Gastroesophageal sphincter (tissue), 4 donors: ENCODE results near the gene RNF114. TPM values are rescaled to one million over a fixed set of nuclear protein-coding genes. Genes with fewer than 3 reads are reported as not detected.
A peak's percentile ranks its signal among the peaks of the same experiment; 100 is the strongest.

ENCODE experiments used
- ATAC-seq: fragments of 150-250 bp; one replicate; pipeline ENCODE4 v1.9.1; 2016; ENCODE audit warnings: mild to moderate bottlenecking, moderate library complexity
- H3K27ac ChIP-seq, 4 donors: fragments of 200-600 bp; sonication (generic) in 3 of 4; 1 replicate in 3 of 4; 2 replicates in 1 of 4; pipeline ENCODE4 v1.5.1; 2016 to 2019
- H3K27me3 ChIP-seq: fragments of 200-600 bp; sonication (generic); one replicate; pipeline ENCODE4 v1.5.1; 2019
- H3K36me3 ChIP-seq, 2 donors: fragments of 200-600 bp; sonication (generic); one replicate each; pipeline ENCODE4 v1.5.1; 2019; ENCODE audit warnings: control low read depth in 1 of 2
- H3K4me1 ChIP-seq, 3 donors: fragments of 200-600 bp; sonication (generic); 1 replicate in 2 of 3; 2 replicates in 1 of 3; pipeline ENCODE4 v1.5.1; 2016 to 2019; ENCODE audit warnings: control low read depth in 2 of 3
- H3K4me3 ChIP-seq, 2 donors: fragments of 200-600 bp; sonication (generic); one replicate each; pipeline ENCODE4 v1.5.1; 2019; ENCODE audit warnings: mild to moderate bottlenecking in 1 of 2, moderate library complexity in 1 of 2
- H3K9me3 ChIP-seq, 3 donors: fragments of 200-600 bp; sonication (generic); one replicate each; pipeline ENCODE4 v1.5.1; 2017 to 2019; ENCODE audit warnings: control low read depth in 2 of 3
- EP300 ChIP-seq: sonication (generic); formaldehyde crosslinking; IDR thresholded peaks from one replicate; pipeline ENCODE4 v1.6.1; 2017; ENCODE audit warnings: antibody characterized with exemption, mild to moderate bottlenecking
- POLR2A ChIP-seq, 2 donors: fragments of 450-650 bp; IDR thresholded peaks; one replicate each; pipeline ENCODE4 v1.6.1; 2017; ENCODE audit warnings: antibody characterized with exemption in 2 of 2, mild to moderate bottlenecking in 2 of 2, moderate library complexity in 1 of 2
- POLR2AphosphoS5 ChIP-seq: sonication (generic); formaldehyde crosslinking; IDR thresholded peaks from one replicate; pipeline ENCODE4 v1.6.1; 2017; ENCODE audit warnings: antibody characterized with exemption
- WGBS, 2 donors: methylation state at CpG; one replicate each; pipeline ENCODE4 v1.1.5; 2018; ENCODE audit warnings: low coverage in 1 of 2; 5-methylcytosine and 5-hydroxymethylcytosine counted together
- total RNA-seq, 4 donors: library from RNA; depleted of rRNA; stranded (reverse); fragments of >200 nt; gene quantifications; one replicate each; pipeline ENCODE4 v1.1.0, GENCODE V29; 2016
- TF ChIP-seq, protein P1 (sequence below), 4 experiments: fragments of 200-600 bp in 2 of 4; fragments of 450-650 bp in 2 of 4; sonication (generic) in 1 of 4; IDR thresholded peaks; one replicate each; pipeline ENCODE4 v1.5.1; 2017 to 2019; ENCODE audit warnings: antibody characterized with exemption in 4 of 4, mild to moderate bottlenecking in 2 of 4, moderate library complexity in 2 of 4

The RNF114 gene
- total RNA-seq, 4 donors from 2014 or later, result 80.3 to 109 (median 101) TPM

DNA sequence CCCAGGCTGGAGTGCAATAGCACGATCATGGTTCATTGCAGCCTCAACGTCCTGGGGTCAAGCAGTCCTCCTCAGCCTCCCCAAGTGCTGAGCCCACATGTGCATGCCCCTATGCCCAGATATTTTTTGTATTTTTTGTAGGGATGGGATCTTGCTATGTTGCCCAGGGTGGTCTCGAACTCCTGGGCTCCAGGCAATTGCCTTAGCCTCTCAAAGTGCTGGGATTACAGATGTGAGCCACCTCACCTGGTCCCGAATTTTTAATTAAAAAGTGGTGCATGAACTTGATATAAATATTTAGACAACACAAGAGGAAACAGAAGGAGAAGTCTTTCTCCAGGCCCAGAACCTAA lies 7.1 kb upstream of the RNF114 start:
- ATAC-seq, result no peak
- H3K27me3 ChIP-seq, result no peaks in the 10 kb centered on the region
- TF ChIP-seq POLR2A (IDR thresholded peaks at IDR 0.05) (no peak), EP300 (no peak), POLR2AphosphoS5 (no peak)
- TF ChIP-seq, protein P1, sequence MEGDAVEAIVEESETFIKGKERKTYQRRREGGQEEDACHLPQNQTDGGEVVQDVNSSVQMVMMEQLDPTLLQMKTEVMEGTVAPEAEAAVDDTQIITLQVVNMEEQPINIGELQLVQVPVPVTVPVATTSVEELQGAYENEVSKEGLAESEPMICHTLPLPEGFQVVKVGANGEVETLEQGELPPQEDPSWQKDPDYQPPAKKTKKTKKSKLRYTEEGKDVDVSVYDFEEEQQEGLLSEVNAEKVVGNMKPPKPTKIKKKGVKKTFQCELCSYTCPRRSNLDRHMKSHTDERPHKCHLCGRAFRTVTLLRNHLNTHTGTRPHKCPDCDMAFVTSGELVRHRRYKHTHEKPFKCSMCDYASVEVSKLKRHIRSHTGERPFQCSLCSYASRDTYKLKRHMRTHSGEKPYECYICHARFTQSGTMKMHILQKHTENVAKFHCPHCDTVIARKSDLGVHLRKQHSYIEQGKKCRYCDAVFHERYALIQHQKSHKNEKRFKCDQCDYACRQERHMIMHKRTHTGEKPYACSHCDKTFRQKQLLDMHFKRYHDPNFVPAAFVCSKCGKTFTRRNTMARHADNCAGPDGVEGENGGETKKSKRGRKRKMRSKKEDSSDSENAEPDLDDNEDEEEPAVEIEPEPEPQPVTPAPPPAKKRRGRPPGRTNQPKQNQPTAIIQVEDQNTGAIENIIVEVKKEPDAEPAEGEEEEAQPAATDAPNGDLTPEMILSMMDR (IDR thresholded peaks at IDR 0.05), result no peak
- whole genome bisulfite sequencing, 2 donors, result 0 to 22% methylated on average over 2 to 3 of the region's 4 CpGs
- H3K27ac ChIP-seq, result peak overlapping the region in 1 of 4 donors; percentile 67
- H3K9me3 ChIP-seq, result no peaks in the 10 kb centered on the region
- H3K36me3 ChIP-seq, result no peaks in the 10 kb centered on the region
- H3K4me3 ChIP-seq, result no peak overlapping the region
- H3K4me1 ChIP-seq, result peaks cover 0 to 12% (median 0%) of the 10 kb centered on the region in 3 donors

DNA sequence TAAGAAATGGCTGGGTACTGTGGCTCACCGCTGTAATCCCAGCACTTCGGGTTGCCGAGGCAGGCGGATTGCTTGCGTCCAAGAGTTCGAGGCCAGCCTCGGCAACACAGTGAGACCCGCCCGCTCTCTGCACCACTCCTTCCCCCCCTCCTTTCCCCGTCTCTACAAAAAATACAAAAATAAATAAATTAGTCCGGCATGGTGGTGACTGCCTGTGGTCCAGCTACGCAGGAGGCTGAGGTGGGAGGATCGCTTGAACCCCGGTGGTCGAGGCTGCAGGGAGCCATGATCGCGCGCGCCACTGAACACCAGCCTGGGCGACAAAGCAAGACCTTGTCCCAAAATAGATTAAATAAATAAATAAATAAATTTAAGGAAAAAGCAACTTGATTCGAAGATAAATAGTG lies 448 bp upstream of the RNF114 start:
- Histone ChIP-seq H3K36me3 (peaks cover 0 to 12% of the 10 kb centered on the region in 2 donors), H3K4me1 (peaks cover 0 to 43% (median 21%) of the 10 kb centered on the region in 3 donors), H3K27me3 (no peaks in the 10 kb centered on the region), H3K27ac (peak overlapping the region in 3 of 4 donors; percentile 93 to 97 (median 95)), H3K4me3 (peak overlapping the region; percentile 84 to 98), H3K9me3 (no peaks in the 10 kb centered on the region)
- ATAC-seq, result peak; percentile 19
- TF ChIP-seq, protein P1 (IDR thresholded peaks at IDR 0.05), result no peak
- TF ChIP-seq EP300, result no peak
- TF ChIP-seq POLR2AphosphoS5, result no peak
- no peak for TF ChIP-seq POLR2A (IDR thresholded peaks at IDR 0.05)
- WGBS, 2 donors, result 28 to 32% methylated on average over 8 to 20 of the region's 21 CpGs

DNA sequence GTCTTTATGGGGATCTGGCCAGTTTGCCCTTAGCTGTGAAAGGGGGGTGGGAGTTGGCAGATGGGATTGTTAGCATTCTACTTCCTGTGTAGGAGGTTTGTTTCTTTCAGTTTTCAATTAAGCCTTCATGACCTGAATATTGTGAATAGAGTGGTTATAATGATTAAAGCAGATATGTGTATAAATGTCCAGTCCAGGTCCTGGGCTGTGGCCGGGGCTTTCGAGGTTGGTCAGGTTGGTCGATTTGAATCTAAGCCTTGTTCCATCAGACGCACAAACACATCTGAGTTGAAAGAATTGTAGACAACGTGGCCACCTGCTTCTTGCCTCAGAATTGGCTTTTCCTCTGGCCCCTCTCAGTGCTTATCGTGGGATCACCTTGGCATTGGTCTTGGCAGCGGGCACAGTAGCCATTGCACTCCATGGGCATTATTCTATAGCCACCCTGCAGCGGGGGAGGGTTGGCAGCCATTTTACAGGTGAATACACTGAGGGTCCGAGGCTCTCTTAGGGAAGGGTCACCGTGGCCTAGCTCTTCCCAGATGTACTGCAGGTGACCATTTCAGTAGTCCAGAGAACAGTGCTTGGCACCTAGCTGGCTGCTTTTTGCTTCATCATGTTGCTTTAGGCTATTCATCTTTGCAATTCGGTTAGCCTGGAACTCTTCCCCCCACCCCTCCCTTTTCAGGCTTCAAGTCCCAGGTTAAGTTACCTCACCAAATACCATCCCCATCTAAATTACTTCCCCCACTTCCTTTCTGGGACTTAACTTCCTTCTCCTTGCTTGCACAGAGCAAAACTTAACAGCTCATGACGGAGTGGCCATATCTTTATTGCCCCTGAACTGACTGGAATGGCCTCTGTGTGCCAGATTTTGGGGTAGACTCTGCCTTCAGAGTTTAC lies 1.1 kb downstream of the RNF114 start:
- H3K27me3 ChIP-seq, result no peaks in the 10 kb centered on the region
- no peak for ATAC-seq
- peaks cover 0 to 27% of the 10 kb centered on the region in 2 donors for H3K36me3 ChIP-seq
- peaks cover 0 to 59% (median 25%) of the 10 kb centered on the region in 3 donors for H3K4me1 ChIP-seq
- peak overlapping the region in 3 of 4 donors; percentile 93 to 97 (median 95) for H3K27ac ChIP-seq
- peak overlapping the region; percentile 84 to 98 for H3K4me3 ChIP-seq
- TF ChIP-seq, protein P1 (IDR thresholded peaks at IDR 0.05), result no peak
- TF ChIP-seq POLR2AphosphoS5 (no peak), EP300 (no peak), POLR2A (IDR thresholded peaks at IDR 0.05) (no peak)
- 16 to 18% methylated on average over 5 to 7 of the region's 12 CpGs for WGBS, 2 donors
- H3K9me3 ChIP-seq, result no peaks in the 10 kb centered on the region

DNA sequence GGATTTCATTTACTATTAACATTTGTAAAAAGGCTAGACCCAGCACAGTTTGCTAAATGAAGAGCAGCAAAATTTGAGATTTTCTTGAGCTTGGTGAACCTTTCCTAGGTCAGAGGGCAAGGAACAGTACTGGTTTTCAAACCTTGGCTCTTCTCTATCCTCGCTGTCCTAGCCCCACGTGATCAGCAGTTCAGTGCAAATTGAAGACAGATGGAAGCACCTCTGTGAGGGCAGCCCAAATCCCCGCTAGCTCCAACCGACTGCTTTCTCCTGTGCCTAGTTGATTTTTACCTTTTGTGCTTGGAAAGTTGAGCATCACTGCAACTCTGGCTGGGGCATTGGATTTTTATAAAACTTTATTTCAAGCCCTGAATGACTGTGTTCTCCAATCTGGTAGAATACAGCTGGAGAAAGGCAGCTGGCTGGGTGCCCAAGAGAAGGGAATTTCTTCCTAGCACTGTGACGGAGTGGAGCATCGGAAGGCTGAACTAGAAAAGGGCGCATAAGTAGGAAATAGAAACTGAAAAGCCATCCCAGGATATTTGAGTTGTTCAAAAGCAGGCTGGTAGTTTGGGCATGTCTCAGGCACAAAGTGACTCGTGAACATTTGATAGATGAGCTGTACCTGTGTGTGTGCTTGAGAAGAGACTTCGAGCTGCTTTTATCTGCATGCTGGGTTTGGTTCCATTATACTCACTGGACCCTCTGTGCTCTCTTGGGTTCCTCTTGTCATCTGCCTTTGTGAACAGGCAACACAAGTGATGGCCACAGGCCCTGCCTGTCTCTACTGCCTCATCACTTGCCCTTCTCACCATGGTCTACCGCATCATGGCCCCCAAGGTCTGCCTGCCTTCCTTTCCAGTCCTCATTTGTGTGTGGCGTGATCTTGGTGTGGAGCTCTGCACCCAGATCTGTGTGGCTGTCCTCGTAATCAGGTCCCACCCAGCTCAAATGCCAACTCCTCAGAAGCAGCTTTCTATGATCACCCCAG lies 2.3 kb downstream of the RNF114 start:
- Histone ChIP-seq H3K9me3 (no peaks in the 10 kb centered on the region), H3K27ac (peak overlapping the region in 3 of 4 donors; percentile 63 to 97 (median 95)), H3K27me3 (no peaks in the 10 kb centered on the region), H3K36me3 (peaks cover 0 to 39% of the 10 kb centered on the region in 2 donors), H3K4me1 (peaks cover 0 to 67% (median 25%) of the 10 kb centered on the region in 3 donors), H3K4me3 (peak overlapping the region in 1 of 2 donors; percentile 98)
- no peak for ATAC-seq
- TF ChIP-seq POLR2AphosphoS5 (no peak), EP300 (no peak), POLR2A (IDR thresholded peaks at IDR 0.05) (no peak)
- TF ChIP-seq, protein P1 (IDR thresholded peaks at IDR 0.05), result no peak
- 54 to 62% methylated on average over 7 to 11 of the region's 12 CpGs for WGBS, 2 donors
